NB4 (cell line): ENCODE data around the gene CCDC34.

ENCODE experiments used
- DNase-seq: peaks from one replicate; pipeline ENCODE4 v3.0.0; 2010; ENCODE audit warnings: low read depth
- H3K4me3 ChIP-seq: one replicate; pipeline ENCODE4 v1.5.1; 2011; ENCODE audit warnings: mild to moderate bottlenecking, low read depth, low read length, moderate library complexity
- CTCF ChIP-seq: IDR thresholded peaks from one replicate; pipeline ENCODE4 v1.5.1; 2012; ENCODE audit warnings: low read depth, low read length
- MAX ChIP-seq: IDR thresholded peaks from 2 replicates; pipeline ENCODE4 v1.6.1; 2011; ENCODE audit warnings: low read depth, low read length
- MYC ChIP-seq: IDR thresholded peaks from 2 replicates; pipeline ENCODE4 v1.6.1; 2011; ENCODE audit warnings: low read depth, low read length
- POLR2A ChIP-seq: IDR thresholded peaks from 2 replicates; pipeline ENCODE4 v1.6.1; 2011; ENCODE audit warnings: mild to moderate bottlenecking; ENCODE audit not compliant: insufficient read length; ENCODE audit errors: extremely low read depth

CCDC34 gene

GRCh38 chr11:27315836-27316235 lies 47.2 kb downstream of the CCDC34 start:
- TF ChIP-seq POLR2A (no peak), MAX (no peak), MYC (no peak), CTCF (no peak)
- DNase-seq: no peak
- no peak overlapping the region for H3K4me3 ChIP-seq

GRCh38 chr11:27313157-27313821 lies 49.7 kb downstream of the CCDC34 start:
- DNase-seq: no peak
- TF ChIP-seq MAX: no peak
- no peak for TF ChIP-seq POLR2A
- no peak for TF ChIP-seq CTCF
- H3K4me3 ChIP-seq: no peak overlapping the region

GRCh38 chr11:27312110-27312509 lies 50.9 kb downstream of the CCDC34 start:
- DNase-seq: no peak
- TF ChIP-seq CTCF (no peak), MAX (no peak), MYC (no peak), POLR2A (no peak)
- no peak overlapping the region for H3K4me3 ChIP-seq

- H3K4me3 ChIP-seq: no peak overlapping the region
These were observed 52.3 kb downstream of the CCDC34 start for GRCh38 chr11:27310707-27311106.

GRCh38 chr11:27310182-27310581 lies 52.8 kb downstream of the CCDC34 start:
- no peak for TF ChIP-seq MAX
- TF ChIP-seq POLR2A: no peak
- no peak for TF ChIP-seq CTCF
- TF ChIP-seq MYC: no peak
- H3K4me3 ChIP-seq: no peak overlapping the region
- DNase-seq: no peak

More at GRCh38 chr11:27310707-27311106, 52.3 kb downstream of the CCDC34 start:
- DNase-seq: no peak
- TF ChIP-seq MYC (no peak), POLR2A (no peak), CTCF (no peak)

- TF ChIP-seq POLR2A (no peak), MYC (no peak), MAX (no peak), CTCF (no peak)
- no peak overlapping the region for H3K4me3 ChIP-seq
- DNase-seq: no peak
These were observed 54.0 kb downstream of the CCDC34 start for GRCh38 chr11:27309046-27309445.
